Erythroblast (primary cell): ENCODE measurements around the gene VSTM2B.
"Not testable (repeated sequence)": the region's sequence is repeated elsewhere in the genome, so short reads cannot be mapped to it uniquely, and the experiment has no call there.

ENCODE experiments used
- DNase-seq, 2 experiments: peaks; one replicate each; lab custom pipeline; 2025; lab: John Stamatoyannopoulos, UW
- GATA1 ChIP-seq: IDR thresholded peaks from 2 replicates; pipeline ENCODE4 v1.6.1; 2011; ENCODE audit warnings: low read depth, mild to moderate bottlenecking, control low read depth, low read length, moderate library complexity
- POLR2A ChIP-seq: IDR thresholded peaks from 2 replicates; pipeline ENCODE4 v1.6.1; 2011; ENCODE audit warnings: mild to moderate bottlenecking, low read length

The VSTM2B gene

DNA sequence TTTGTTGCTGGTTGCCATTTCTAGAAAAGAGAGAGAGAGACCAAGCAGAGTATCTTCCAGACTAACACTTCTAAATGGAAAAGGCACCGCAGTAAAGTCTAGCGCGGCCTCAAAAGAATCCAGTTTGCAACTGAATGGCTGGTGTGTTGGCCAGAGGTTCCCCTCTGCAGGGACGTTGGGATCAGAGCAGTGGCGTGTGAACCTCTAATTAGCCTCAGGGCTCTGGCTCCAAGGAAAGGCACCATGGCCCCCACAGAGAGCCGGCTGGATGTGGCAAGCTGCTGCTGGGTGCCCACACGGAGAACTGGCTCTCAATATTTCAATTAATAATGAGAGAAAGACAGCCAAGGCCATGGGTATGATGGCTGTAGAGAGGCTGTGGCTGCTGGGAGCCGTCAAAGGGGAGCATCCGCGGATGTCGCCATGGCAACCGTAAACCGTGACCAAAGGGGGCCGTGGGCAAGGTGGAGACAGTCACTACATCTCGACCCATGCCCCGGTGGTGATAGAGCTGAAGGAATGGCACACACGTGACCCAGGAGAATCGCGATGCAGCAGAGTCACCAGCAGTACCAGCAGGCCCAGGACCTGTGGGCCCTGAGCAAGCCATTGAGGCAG, 9.5 kb downstream of the VSTM2B start:
- DNase-seq, result no peak

GRCh38 chr19:29535984-29536508, 10.3 kb downstream of the VSTM2B start:
- TF ChIP-seq GATA1 (no peak), POLR2A (no peak)
- no peak for DNase-seq

More for the DNA sequence above, 9.5 kb downstream of the VSTM2B start:
- TF ChIP-seq GATA1 (no peak), POLR2A (no peak)

DNA sequence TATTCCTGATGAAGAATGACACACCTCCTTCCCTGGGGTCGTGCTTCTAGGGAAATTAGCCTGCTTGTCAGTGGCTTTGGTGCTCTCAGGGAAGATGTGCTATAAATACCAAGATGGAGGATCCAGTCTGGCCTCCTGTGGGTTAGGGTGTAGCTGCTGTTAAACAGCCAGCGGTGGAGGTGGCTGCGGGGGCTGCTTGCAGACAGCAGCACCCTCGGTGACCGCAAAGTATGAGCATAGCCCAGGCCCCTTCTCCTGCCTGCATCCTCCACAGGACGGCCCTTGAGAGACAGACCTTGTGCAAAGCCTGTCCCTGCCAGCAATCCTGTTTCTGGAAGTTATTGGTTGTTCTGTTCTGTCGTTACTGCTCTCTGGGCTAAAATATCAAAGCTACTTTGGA, 11.4 kb downstream of the VSTM2B start:
- TF ChIP-seq GATA1 (no peak), POLR2A (no peak)
- no peak for DNase-seq

DNA sequence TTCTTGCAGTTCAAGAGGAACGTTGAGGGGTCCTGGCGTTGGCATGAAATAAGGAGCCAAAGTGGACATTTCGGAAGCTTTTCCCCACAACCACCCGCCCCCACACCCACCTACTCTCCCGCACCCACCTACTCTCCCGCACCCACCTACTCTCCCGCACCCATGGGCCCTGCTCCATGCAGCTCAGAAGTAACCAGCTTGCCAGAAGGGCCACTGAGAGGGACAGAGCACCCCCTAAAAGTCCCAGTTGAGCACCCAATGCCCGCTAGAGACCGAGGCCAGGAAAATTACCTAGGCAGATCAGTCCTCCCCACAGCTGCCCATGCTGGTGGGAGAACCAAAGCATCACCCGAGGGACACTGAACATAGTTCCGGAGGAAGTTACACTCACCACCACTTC, 11.8 kb downstream of the VSTM2B start:
- DNase-seq, result no peak
- TF ChIP-seq POLR2A (no peak), GATA1 (no peak)

DNA sequence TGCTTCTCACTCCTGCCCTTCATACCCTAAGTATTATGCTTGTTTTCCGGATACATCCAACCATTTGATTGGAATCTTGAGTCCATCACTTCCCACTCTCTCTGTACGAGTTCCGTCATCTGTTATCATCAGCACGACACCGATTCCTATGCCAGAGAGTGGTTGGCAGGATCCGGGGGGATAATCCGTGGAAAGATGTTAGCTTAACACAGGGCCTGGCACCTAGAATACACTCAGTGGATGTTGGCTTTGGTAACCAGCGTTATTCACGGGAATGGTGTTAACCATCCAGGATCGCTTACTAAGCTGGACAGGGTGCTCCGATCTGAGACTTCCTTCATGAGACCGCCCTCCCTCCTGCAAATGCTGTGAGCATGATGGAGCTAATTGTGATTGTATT, 12.4 kb downstream of the VSTM2B start:
- DNase-seq, result no peak
- TF ChIP-seq POLR2A, result no peak
- TF ChIP-seq GATA1, result no peak

- TF ChIP-seq POLR2A (no peak), GATA1 (no peak)
- DNase-seq, result no peak
Measured at GRCh38 chr19:29538651-29539050, 12.9 kb downstream of the VSTM2B start.

DNA sequence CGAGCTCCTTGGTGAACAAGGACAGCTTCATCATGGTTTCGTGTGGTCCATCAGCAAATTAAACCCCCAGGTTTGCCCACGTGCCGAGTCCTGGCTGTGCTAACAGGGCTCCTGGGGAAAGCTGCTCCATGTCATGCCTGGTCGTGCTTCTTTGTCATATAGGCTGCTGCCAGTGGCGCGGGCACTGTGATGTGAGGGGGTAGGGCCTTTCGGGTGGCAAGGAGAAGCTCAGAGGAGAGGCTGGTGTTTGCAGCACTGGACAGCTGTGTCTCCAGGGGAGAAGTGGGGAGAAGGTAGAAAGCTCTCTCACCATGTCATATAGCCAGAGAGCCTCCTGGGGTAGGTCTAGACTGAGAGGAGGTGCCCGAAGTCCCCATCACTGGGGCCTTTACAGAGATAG, 13.3 kb downstream of the VSTM2B start:
- TF ChIP-seq POLR2A, result no peak
- no peak for TF ChIP-seq GATA1
- DNase-seq, result no peak

GRCh38 chr19:29539670-29540069, 13.9 kb downstream of the VSTM2B start:
- no peak for TF ChIP-seq GATA1
- no peak for TF ChIP-seq POLR2A
- no peak for DNase-seq

- DNase-seq, result no peak
- TF ChIP-seq GATA1 (no peak), POLR2A (no peak)
Measured at GRCh38 chr19:29540114-29540513, 14.3 kb downstream of the VSTM2B start.

GRCh38 chr19:29541473-29542253, 15.9 kb downstream of the VSTM2B start:
- DNase-seq, result no peak
- TF ChIP-seq POLR2A (no peak), GATA1 (no peak)

DNA sequence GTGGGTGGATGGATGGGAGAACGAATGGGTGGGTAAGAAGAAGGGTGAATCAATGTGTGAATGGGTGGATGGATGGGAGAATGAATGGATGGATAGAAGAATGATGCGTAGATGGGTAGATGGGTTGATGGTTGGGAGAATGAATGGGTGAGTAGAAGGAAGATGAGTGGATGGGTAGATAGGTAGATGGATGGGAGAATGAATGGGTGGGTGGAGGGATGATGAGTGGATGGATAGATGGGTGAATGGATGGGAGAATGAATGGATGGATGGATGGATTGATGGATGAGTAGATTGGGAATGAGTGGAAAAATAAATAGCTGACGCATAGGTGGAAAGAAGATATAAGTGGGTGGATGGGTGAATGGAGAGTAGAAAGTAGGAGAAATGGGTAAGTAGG, 16.5 kb downstream of the VSTM2B start:
- DNase-seq, result no peak
- TF ChIP-seq POLR2A, result no peak
- no peak for TF ChIP-seq GATA1

DNA sequence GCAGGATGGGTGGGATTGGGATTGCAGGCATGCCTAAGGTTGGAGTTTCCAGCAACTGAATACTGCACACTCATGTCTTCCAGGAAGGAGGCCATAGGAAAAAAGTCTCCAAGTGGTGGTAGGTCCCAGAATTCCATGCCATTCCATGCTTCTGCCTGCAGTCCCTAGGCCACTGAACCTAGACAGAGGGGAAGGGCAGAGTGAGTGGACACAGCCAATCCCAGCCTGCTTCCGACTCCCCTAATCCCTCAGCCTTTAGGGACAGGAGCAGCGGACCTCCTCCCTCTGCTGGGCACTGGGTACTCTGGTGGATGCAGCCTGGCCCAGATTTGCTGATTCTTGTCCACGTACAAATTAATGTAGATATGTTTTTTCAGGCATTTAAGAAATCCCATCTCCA, 17.0 kb downstream of the VSTM2B start:
- TF ChIP-seq POLR2A (no peak), GATA1 (no peak)
- DNase-seq, result no peak

DNA sequence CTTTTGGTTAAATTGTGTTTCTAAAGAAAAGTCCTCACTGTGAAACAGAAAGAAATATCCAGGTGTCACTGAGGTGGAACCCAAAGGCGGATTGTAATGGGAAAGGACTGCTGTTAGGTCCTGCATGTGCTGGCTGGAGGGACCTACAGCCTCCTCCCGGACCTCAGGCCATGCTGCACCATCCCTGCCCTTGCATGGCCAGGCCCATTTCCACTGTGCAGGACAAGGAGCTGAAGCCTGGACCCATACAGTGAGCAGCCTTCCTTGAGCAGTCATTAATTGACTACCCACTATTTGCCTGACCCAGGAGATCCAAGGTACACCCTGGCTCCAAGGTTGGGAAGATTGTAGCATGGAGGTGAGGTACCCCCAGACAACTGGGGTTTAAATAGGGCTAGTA, 17.6 kb downstream of the VSTM2B start:
- TF ChIP-seq GATA1, result no peak
- TF ChIP-seq POLR2A, result no peak
- DNase-seq, result no peak

GRCh38 chr19:29544656-29545360, 19.0 kb downstream of the VSTM2B start:
- TF ChIP-seq GATA1 (no peak), POLR2A (no peak)
- no peak for DNase-seq

GRCh38 chr19:29545447-29545846, 19.7 kb downstream of the VSTM2B start:
- not testable (repeated sequence) for DNase-seq
